Inferior parietal cortex (tissue), 1 donor: ENCODE measurements around the gene GLI3.

Experiments
- DNase-seq: peaks from one replicate; pipeline ENCODE4 v3.0.0-alpha.2; 2016; ENCODE audit errors: extremely low spot score

Gene GLI3

GRCh38 chr7:42175834-42176723, 60.9 kb downstream of the GLI3 start:
- DNase-seq = no peak

- no peak for DNase-seq
Observed at GRCh38 chr7:42174391-42174912, 62.6 kb downstream of the GLI3 start.

- DNase-seq = no peak
Observed at GRCh38 chr7:42170724-42171123, 66.3 kb downstream of the GLI3 start.

GRCh38 chr7:42168512-42168911, 68.5 kb downstream of the GLI3 start:
- no peak for DNase-seq

- DNase-seq = no peak
Observed at GRCh38 chr7:42167631-42168236, 69.3 kb downstream of the GLI3 start.

GRCh38 chr7:42167206-42167605, 69.8 kb downstream of the GLI3 start:
- no peak for DNase-seq

- no peak for DNase-seq
Observed at GRCh38 chr7:42164881-42165428, 72.1 kb downstream of the GLI3 start.

- no peak for DNase-seq
Observed at GRCh38 chr7:42162560-42163325, 74.3 kb downstream of the GLI3 start.

- DNase-seq = no peak
Observed at GRCh38 chr7:42161719-42162118, 75.3 kb downstream of the GLI3 start.

GRCh38 chr7:42161110-42161509, 75.9 kb downstream of the GLI3 start:
- no peak for DNase-seq

GRCh38 chr7:42159130-42159529, 77.9 kb downstream of the GLI3 start:
- DNase-seq = no peak

GRCh38 chr7:42156967-42157721, 79.9 kb downstream of the GLI3 start:
- no peak for DNase-seq

- no peak for DNase-seq
Observed at GRCh38 chr7:42156291-42156865, 80.6 kb downstream of the GLI3 start.

- DNase-seq = no peak
Observed at GRCh38 chr7:42155584-42156290, 81.3 kb downstream of the GLI3 start.

GRCh38 chr7:42154173-42154572, 82.8 kb downstream of the GLI3 start:
- DNase-seq = no peak

GRCh38 chr7:42152329-42153205, 84.4 kb downstream of the GLI3 start:
- peak; percentile 19 for DNase-seq

GRCh38 chr7:42151309-42151708, 85.7 kb downstream of the GLI3 start:
- peak; percentile 14 for DNase-seq

- DNase-seq = no peak
Observed at GRCh38 chr7:42145539-42145938, 91.5 kb downstream of the GLI3 start.

- no peak for DNase-seq
Observed at GRCh38 chr7:42144604-42145003, 92.4 kb downstream of the GLI3 start.
